Fibroblast of lung (primary cell): Measurements from ENCODE around the gene PRPF6. TPM values are rescaled to one million over a fixed set of nuclear protein-coding genes. Genes with fewer than 3 reads are reported as not detected.

ENCODE experiments used
- DNase-seq, 2 donors: peaks; one replicate each; pipeline versions ENCODE4 v3.0.0 to v3.0.0-alpha.2; 2010; ENCODE audit warnings: low read depth in 2 of 2
- H2AFZ ChIP-seq: 2 replicates; pipeline ENCODE4 v1.5.1; 2012; ENCODE audit warnings: low read length, control low read depth, inconsistent platforms
- H3K27ac ChIP-seq: 2 replicates; pipeline ENCODE4 v1.5.1; 2011; ENCODE audit warnings: low read length, control low read depth; ENCODE audit not compliant: insufficient read depth
- H3K27me3 ChIP-seq: 2 replicates; pipeline ENCODE4 v1.5.1; 2011; ENCODE audit warnings: mild to moderate bottlenecking, low read length; ENCODE audit not compliant: control insufficient read depth, insufficient read depth
- H3K36me3 ChIP-seq: 2 replicates; pipeline ENCODE4 v1.5.1; 2011; ENCODE audit warnings: low read length; ENCODE audit not compliant: control insufficient read depth, insufficient read depth
- H3K4me1 ChIP-seq: 2 replicates; pipeline ENCODE4 v1.5.1; 2011; ENCODE audit warnings: low read length; ENCODE audit not compliant: control insufficient read depth, insufficient read depth; ENCODE audit errors: extremely low read depth
- H3K4me2 ChIP-seq: 2 replicates; pipeline ENCODE4 v1.5.1; 2011; ENCODE audit warnings: low read length, control low read depth; ENCODE audit not compliant: insufficient read depth; ENCODE audit errors: extremely low read depth
- H3K4me3 ChIP-seq, 4 experiments: fragments of 200-600 bp in 1 of 4; sonication (generic) in 1 of 4; replicated peaks in 1 of 4; 2 replicates each; pipeline ENCODE4 v1.5.1; 2011 to 2016; ENCODE audit warnings: low read length in 4 of 4, low read depth in 3 of 4, mild to moderate bottlenecking in 3 of 4, control low read depth in 2 of 4, inconsistent platforms in 1 of 4, mixed read lengths in 1 of 4; ENCODE audit not compliant: insufficient read depth in 1 of 4; ENCODE audit errors: control extremely low read depth in 1 of 4
- H3K79me2 ChIP-seq: 2 replicates; pipeline ENCODE4 v1.5.1; 2012; ENCODE audit warnings: mild to moderate bottlenecking, low read length, inconsistent platforms; ENCODE audit not compliant: control insufficient read depth, insufficient read depth
- H3K9ac ChIP-seq: 2 replicates; pipeline ENCODE4 v1.5.1; 2011; ENCODE audit warnings: mild to moderate bottlenecking, low read length, control low read depth; ENCODE audit not compliant: insufficient read depth
- H3K9me3 ChIP-seq: 2 replicates; pipeline ENCODE4 v1.5.1; 2012; ENCODE audit warnings: low read depth, low read length; ENCODE audit not compliant: control insufficient read depth, insufficient read depth
- H4K20me1 ChIP-seq: 2 replicates; pipeline ENCODE4 v1.5.1; 2011; ENCODE audit warnings: low read length; ENCODE audit not compliant: control insufficient read depth, insufficient read depth; ENCODE audit errors: extremely low read depth
- CTCF ChIP-seq, 2 donors: IDR thresholded peaks in 1 of 2; conservative IDR thresholded peaks in 1 of 2; 1 replicate in 1 of 2; 2 replicates in 1 of 2; pipeline ENCODE4 v1.5.1; 2011 to 2012; ENCODE audit warnings: low read length in 2 of 2, control low read depth in 1 of 2, inconsistent platforms in 1 of 2, low read depth in 1 of 2, mild to moderate bottlenecking in 1 of 2
- EZH2 ChIP-seq: IDR thresholded peaks from 2 replicates; pipeline ENCODE4 v1.5.1; 2012; ENCODE audit warnings: low read length, control low read depth, mild to moderate bottlenecking; ENCODE audit errors: missing control alignments
- polyA plus RNA-seq, 2 donors: library from polyadenylated mRNA; depleted of rRNA in 1 of 2; stranded (reverse) in 1 of 2; unstranded in 1 of 2; fragments of >200 nt; gene quantifications; 2 replicates each; pipeline ENCODE4 v1.2.1, GENCODE V29; 2011 to 2012; ENCODE audit warnings: missing spikeins in 1 of 2
- total RNA-seq: library from RNA; depleted of rRNA; stranded (reverse); fragments of >200 nt; gene quantifications from 2 replicates; pipeline ENCODE4 v1.2.1, GENCODE V29; 2014

Gene PRPF6
- total and polyA plus RNA-seq, 2 donors (not counting 1 experiment from before 2014, with no cell fraction given) = 28.2 to 52.0 TPM

DNA sequence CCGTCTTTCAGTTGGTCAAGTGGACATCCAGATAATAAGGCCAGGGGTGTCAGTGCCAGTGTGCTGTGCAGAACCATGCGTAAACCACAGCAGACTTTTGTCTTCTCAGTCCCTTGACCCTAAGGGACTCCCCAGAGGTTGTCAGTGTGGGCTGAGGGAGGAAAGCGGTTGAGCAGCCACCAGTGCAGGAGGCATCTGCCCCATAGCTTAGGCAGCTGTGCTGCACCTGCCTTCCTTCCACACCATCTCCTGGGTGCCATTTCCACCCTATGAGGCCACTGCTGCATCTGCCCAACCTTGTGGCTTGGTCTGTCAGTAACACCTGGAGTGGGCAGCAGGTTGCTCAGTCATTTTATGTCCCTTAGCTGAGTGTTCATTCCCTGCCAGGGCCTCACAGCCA lies 26.0 kb downstream of the PRPF6 start:
- no peak for DNase-seq
- Histone ChIP-seq H3K9ac (no peak overlapping the region), H3K36me3 (peaks cover 24% of the 10 kb centered on the region), H3K27ac (no peak overlapping the region), H3K4me3 (no peak overlapping the region), H3K4me2 (no peak overlapping the region), H3K4me1 (peaks cover 3% of the 10 kb centered on the region), H3K79me2 (peaks cover 4% of the 10 kb centered on the region), H4K20me1 (no peaks in the 10 kb centered on the region), H2AFZ (no peak overlapping the region), H3K9me3 (no peaks in the 10 kb centered on the region), H3K27me3 (no peaks in the 10 kb centered on the region)
- TF ChIP-seq CTCF (conservative IDR thresholded peaks at IDR 0.05 in 1 of 2, IDR thresholded peaks at IDR 0.05 in 1 of 2; ENCODE audit: low read depth in 1 of 2, low read length in 2 of 2) = no peak
- no peak for TF ChIP-seq EZH2

DNA sequence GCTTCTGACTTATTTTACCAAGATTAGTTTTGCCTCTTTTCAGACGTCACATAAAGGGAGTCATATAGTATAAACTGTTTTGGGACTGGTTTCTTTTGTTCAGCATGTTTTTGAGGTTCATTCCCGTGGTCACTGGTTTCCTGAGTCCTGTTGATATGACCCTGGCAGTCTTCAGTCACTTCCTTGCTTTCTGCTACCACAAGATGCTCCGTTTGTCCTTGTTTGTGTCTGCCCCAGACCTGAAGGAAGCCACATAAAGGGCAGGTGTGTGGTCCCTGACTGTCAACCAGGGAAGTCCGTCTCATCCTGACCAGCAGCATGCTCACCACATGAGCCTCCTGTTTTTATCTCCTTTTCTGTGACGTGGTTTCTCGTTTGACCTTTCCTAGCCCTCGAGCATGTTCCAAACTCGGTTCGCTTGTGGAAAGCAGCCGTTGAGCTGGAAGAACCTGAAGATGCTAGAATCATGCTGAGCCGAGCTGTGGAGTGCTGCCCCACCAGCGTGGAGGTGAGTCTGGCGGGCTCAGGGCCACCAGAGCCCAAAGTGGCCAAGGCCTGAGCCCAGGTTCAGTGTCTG lies 29.0 kb downstream of the PRPF6 start:
- Histone ChIP-seq H3K4me3 (no peak overlapping the region), H3K79me2 (peaks cover 4% of the 10 kb centered on the region), H3K27ac (no peak overlapping the region), H3K9me3 (no peaks in the 10 kb centered on the region), H3K27me3 (no peaks in the 10 kb centered on the region), H2AFZ (no peak overlapping the region), H3K36me3 (peaks cover 21% of the 10 kb centered on the region), H3K4me2 (no peak overlapping the region), H3K4me1 (peaks cover 3% of the 10 kb centered on the region), H4K20me1 (no peaks in the 10 kb centered on the region), H3K9ac (no peak overlapping the region)
- no peak for DNase-seq
- no peak for TF ChIP-seq CTCF (conservative IDR thresholded peaks at IDR 0.05 in 1 of 2, IDR thresholded peaks at IDR 0.05 in 1 of 2; ENCODE audit: low read depth in 1 of 2, low read length in 2 of 2)
- TF ChIP-seq EZH2 = no peak

- peaks cover 22% of the 10 kb centered on the region for H3K36me3 ChIP-seq
- H3K27ac ChIP-seq = no peak overlapping the region
- H3K4me1 ChIP-seq = no peaks in the 10 kb centered on the region
Observed at GRCh38 chr20:64010711-64011237, 29.8 kb downstream of the PRPF6 start.

More at GRCh38 chr20:64010711-64011237, 29.8 kb downstream of the PRPF6 start:
- Histone ChIP-seq H3K27me3 (no peaks in the 10 kb centered on the region), H4K20me1 (no peaks in the 10 kb centered on the region), H2AFZ (no peak overlapping the region), H3K4me3 (no peak overlapping the region), H3K4me2 (no peak overlapping the region), H3K79me2 (peaks cover 4% of the 10 kb centered on the region), H3K9me3 (no peaks in the 10 kb centered on the region), H3K9ac (no peak overlapping the region)
- peak in 1 of 2 donors; percentile 6 for DNase-seq
- TF ChIP-seq CTCF (conservative IDR thresholded peaks at IDR 0.05 in 1 of 2, IDR thresholded peaks at IDR 0.05 in 1 of 2; ENCODE audit: low read depth in 1 of 2, low read length in 2 of 2) (no peak), EZH2 (no peak)
